HepG2 (cell line): Measurements from ENCODE around the gene RRP12. TPM values are rescaled to one million over a fixed set of nuclear protein-coding genes. Genes with fewer than 3 reads are reported as not detected.
A peak's percentile ranks its signal among the peaks of the same experiment; 100 is the strongest.

Experiments
- ARNTL ChIP-seq: sonication (generic); formaldehyde crosslinking; IDR thresholded peaks from 2 replicates; pipeline ENCODE4 v1.4.0; 2020; ENCODE audit warnings: mild to moderate bottlenecking, missing genetic modification reagents
- BHLHE40 ChIP-seq: IDR thresholded peaks from 2 replicates; pipeline ENCODE4 v1.6.1; 2011; ENCODE audit warnings: low read length, improper control_type of control experiment
- CREB1 ChIP-seq, 2 experiments: fragments of 450-650 bp in 1 of 2; IDR thresholded peaks; 2 replicates each; pipeline ENCODE4 v1.6.1; 2016 to 2017; ENCODE audit warnings: control low read depth in 1 of 2, mild to moderate bottlenecking in 1 of 2, missing compliant biosample characterization in 1 of 2, missing genetic modification characterization in 1 of 2
- FOXA1 ChIP-seq, 2 experiments: fragments of 450-650 bp in 1 of 2; sonication (generic) in 1 of 2; formaldehyde crosslinking in 1 of 2; IDR thresholded peaks; 2 replicates each; pipeline versions ENCODE4 v1.4.0 to v1.6.1; 2016 to 2020; ENCODE audit warnings: missing genetic modification reagents in 1 of 2
- FOXA3 ChIP-seq: IDR thresholded peaks from 2 replicates; pipeline ENCODE4 v1.6.1; 2016; ENCODE audit warnings: missing genetic modification reagents, missing compliant biosample characterization
- MXI1 ChIP-seq: IDR thresholded peaks from 3 replicates; pipeline ENCODE4 v1.6.1; 2012; ENCODE audit warnings: low read depth, low read length, inconsistent platforms, borderline replicate concordance
- NAIF1 ChIP-seq: sonication (generic); formaldehyde crosslinking; IDR thresholded peaks from 2 replicates; pipeline ENCODE4 v1.5.0; 2020; ENCODE audit warnings: mild to moderate bottlenecking, missing genetic modification reagents, borderline replicate concordance
- PHF20 ChIP-seq: sonication (generic); formaldehyde crosslinking; IDR thresholded peaks from 2 replicates; pipeline ENCODE4 v1.5.0; 2020; ENCODE audit warnings: mild to moderate bottlenecking, missing genetic modification reagents
- RFXANK ChIP-seq: IDR thresholded peaks from 2 replicates; pipeline ENCODE4 v1.6.1; 2016
- TAF1 ChIP-seq: sonication (generic); formaldehyde crosslinking; IDR thresholded peaks from 2 replicates; pipeline ENCODE4 v1.4.0; 2020; ENCODE audit warnings: missing genetic modification reagents
- ZBTB7A ChIP-seq: sonication (generic); formaldehyde crosslinking; IDR thresholded peaks from 2 replicates; pipeline ENCODE4 v1.8.0; 2022; ENCODE audit warnings: mild to moderate bottlenecking, missing genetic modification reagents
- ZNF441 ChIP-seq: sonication (generic); formaldehyde crosslinking; IDR thresholded peaks from 2 replicates; pipeline ENCODE4 v1.7.0; 2021; ENCODE audit warnings: missing genetic modification reagents, borderline replicate concordance
- ZSCAN25 ChIP-seq: sonication (generic); formaldehyde crosslinking; IDR thresholded peaks from 2 replicates; pipeline ENCODE4 v1.8.0; 2022; ENCODE audit warnings: mild to moderate bottlenecking, missing genetic modification reagents
- ZZZ3 ChIP-seq: sonication (generic); formaldehyde crosslinking; IDR thresholded peaks from 2 replicates; pipeline ENCODE4 v1.4.0; 2020; ENCODE audit warnings: missing genetic modification reagents, mild to moderate bottlenecking, borderline replicate concordance
- polyA plus RNA-seq, 8 experiments: library from polyadenylated mRNA; depleted of rRNA in 3 of 8; stranded (reverse) in 7 of 8; unstranded in 1 of 8; fragments of >200 nt; fragmentation: Illumina TruSeq in 4 of 8; extraction: Trizol in 4 of 8; gene quantifications; 2 replicates each; pipeline versions ENCODE4 v1.2.1 to v1.2.3, GENCODE V29; 2011 to 2016; ENCODE audit warnings: low read depth in 4 of 8, missing spikeins in 1 of 8, mixed read lengths in 1 of 8; ENCODE audit not compliant: insufficient read depth in 1 of 8
- total RNA-seq, 5 experiments: library from RNA; depleted of rRNA; stranded (reverse); fragments of >200 nt; fragmentation: Illumina TruSeq; extraction: Trizol; gene quantifications; 2 replicates each; pipeline ENCODE4 v1.2.3, GENCODE V29; 2016; ENCODE audit warnings: low read depth in 1 of 5
- TF ChIP-seq, protein P1 (sequence below): sonication (generic); formaldehyde crosslinking; IDR thresholded peaks from 2 replicates; pipeline ENCODE4 v1.4.0; 2020; ENCODE audit warnings: missing genetic modification reagents
- TF ChIP-seq, protein P2 (sequence below): sonication (generic); formaldehyde crosslinking; IDR thresholded peaks from 2 replicates; pipeline ENCODE4 v1.5.1; 2020; ENCODE audit warnings: mild to moderate bottlenecking, missing genetic modification reagents, moderate library complexity
- TF ChIP-seq, protein P3 (sequence below): sonication (generic); formaldehyde crosslinking; IDR thresholded peaks from 2 replicates; pipeline ENCODE4 v1.5.0; 2020; ENCODE audit warnings: mild to moderate bottlenecking, missing genetic modification reagents, borderline replicate concordance

Gene RRP12
- total and polyA plus RNA-seq, 2 of the 13 experiments (the other 11 are each of a cell fraction or from before 2014, with no cell fraction given): 13.2 to 39.4 TPM

DNA sequence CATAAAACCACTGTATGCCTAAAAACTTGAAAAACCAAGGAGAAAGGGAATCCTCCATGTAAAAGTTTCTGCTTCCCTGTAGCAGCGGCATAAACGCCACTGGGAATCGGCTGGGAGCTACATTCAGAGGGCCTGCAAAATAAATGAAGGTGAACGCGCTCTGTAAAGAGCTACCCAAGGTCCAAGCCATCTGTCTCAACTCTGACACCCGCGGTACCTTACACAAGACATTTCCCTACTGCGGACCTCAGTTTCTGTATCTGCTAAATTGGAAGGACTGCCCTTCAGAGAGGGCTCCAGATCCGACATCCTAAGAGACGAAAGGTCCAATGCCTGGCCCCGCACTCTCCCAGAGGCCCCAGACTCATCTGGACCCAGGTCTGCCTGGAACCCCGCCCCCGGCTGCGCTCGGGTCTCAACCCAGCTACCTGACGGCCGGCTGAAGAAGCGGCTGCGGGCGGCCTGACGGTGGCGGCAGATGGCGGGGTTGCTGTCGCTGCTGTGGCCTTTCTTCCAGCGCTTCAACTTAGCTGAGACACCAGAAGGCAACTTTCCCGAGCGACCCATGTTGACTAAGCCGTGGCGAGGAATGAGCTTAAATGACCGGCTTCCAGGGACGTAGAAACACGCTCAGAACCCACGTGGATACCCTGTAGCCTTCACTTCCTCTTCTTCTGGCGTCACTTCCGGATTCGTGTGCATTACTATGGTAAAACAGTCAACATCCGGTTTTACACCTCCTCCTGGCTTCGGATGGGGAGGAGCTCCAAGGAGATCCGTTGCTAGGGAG lies at the start of gene RRP12 (continued):
- TF ChIP-seq, protein P1, sequence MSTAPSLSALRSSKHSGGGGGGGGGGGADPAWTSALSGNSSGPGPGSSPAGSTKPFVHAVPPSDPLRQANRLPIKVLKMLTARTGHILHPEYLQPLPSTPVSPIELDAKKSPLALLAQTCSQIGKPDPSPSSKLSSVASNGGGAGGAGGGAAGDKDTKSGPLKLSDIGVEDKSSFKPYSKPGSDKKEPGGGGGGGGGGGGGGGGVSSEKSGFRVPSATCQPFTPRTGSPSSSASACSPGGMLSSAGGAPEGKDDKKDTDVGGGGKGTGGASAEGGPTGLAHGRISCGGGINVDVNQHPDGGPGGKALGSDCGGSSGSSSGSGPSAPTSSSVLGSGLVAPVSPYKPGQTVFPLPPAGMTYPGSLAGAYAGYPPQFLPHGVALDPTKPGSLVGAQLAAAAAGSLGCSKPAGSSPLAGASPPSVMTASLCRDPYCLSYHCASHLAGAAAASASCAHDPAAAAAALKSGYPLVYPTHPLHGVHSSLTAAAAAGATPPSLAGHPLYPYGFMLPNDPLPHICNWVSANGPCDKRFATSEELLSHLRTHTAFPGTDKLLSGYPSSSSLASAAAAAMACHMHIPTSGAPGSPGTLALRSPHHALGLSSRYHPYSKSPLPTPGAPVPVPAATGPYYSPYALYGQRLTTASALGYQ (CRISPR knock-in tag): no peak
- 0 out of 2 replicates have a peak, but pooled peaks have one; percentile 16 for TF ChIP-seq ZBTB7A (CRISPR knock-in tag)
- TF ChIP-seq NAIF1: no peak
- peak; percentile 75 for TF ChIP-seq FOXA3 (CRISPR knock-in tag)
- TF ChIP-seq FOXA1 (IDR thresholded peaks at IDR 0.05): no peak
- TF ChIP-seq FOXA1 (CRISPR knock-in tag; IDR thresholded peaks at IDR 0.05): peak; percentile 76
- TF ChIP-seq ZNF441 (CRISPR knock-in tag): 0 out of 2 replicates have a peak, but pooled peaks have one; percentile 43
- TF ChIP-seq, protein P2, sequence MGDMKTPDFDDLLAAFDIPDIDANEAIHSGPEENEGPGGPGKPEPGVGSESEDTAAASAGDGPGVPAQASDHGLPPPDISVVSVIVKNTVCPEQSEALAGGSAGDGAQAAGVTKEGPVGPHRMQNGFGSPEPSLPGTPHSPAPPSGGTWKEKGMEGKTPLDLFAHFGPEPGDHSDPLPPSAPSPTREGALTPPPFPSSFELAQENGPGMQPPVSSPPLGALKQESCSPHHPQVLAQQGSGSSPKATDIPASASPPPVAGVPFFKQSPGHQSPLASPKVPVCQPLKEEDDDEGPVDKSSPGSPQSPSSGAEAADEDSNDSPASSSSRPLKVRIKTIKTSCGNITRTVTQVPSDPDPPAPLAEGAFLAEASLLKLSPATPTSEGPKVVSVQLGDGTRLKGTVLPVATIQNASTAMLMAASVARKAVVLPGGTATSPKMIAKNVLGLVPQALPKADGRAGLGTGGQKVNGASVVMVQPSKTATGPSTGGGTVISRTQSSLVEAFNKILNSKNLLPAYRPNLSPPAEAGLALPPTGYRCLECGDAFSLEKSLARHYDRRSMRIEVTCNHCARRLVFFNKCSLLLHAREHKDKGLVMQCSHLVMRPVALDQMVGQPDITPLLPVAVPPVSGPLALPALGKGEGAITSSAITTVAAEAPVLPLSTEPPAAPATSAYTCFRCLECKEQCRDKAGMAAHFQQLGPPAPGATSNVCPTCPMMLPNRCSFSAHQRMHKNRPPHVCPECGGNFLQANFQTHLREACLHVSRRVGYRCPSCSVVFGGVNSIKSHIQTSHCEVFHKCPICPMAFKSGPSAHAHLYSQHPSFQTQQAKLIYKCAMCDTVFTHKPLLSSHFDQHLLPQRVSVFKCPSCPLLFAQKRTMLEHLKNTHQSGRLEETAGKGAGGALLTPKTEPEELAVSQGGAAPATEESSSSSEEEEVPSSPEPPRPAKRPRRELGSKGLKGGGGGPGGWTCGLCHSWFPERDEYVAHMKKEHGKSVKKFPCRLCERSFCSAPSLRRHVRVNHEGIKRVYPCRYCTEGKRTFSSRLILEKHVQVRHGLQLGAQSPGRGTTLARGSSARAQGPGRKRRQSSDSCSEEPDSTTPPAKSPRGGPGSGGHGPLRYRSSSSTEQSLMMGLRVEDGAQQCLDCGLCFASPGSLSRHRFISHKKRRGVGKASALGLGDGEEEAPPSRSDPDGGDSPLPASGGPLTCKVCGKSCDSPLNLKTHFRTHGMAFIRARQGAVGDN: peak; percentile 83
- TF ChIP-seq CREB1 (IDR thresholded peaks at IDR 0.05): peak; percentile 94
- peak; percentile 98 for TF ChIP-seq CREB1 (CRISPR knock-in tag; IDR thresholded peaks at IDR 0.05)
- TF ChIP-seq, protein P3, sequence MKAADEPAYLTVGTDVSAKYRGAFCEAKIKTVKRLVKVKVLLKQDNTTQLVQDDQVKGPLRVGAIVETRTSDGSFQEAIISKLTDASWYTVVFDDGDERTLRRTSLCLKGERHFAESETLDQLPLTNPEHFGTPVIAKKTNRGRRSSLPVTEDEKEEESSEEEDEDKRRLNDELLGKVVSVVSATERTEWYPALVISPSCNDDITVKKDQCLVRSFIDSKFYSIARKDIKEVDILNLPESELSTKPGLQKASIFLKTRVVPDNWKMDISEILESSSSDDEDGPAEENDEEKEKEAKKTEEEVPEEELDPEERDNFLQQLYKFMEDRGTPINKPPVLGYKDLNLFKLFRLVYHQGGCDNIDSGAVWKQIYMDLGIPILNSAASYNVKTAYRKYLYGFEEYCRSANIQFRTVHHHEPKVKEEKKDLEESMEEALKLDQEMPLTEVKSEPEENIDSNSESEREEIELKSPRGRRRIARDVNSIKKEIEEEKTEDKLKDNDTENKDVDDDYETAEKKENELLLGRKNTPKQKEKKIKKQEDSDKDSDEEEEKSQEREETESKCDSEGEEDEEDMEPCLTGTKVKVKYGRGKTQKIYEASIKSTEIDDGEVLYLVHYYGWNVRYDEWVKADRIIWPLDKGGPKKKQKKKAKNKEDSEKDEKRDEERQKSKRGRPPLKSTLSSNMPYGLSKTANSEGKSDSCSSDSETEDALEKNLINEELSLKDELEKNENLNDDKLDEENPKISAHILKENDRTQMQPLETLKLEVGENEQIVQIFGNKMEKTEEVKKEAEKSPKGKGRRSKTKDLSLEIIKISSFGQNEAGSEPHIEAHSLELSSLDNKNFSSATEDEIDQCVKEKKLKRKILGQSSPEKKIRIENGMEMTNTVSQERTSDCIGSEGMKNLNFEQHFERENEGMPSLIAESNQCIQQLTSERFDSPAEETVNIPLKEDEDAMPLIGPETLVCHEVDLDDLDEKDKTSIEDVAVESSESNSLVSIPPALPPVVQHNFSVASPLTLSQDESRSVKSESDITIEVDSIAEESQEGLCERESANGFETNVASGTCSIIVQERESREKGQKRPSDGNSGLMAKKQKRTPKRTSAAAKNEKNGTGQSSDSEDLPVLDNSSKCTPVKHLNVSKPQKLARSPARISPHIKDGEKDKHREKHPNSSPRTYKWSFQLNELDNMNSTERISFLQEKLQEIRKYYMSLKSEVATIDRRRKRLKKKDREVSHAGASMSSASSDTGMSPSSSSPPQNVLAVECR (CRISPR knock-in tag): peak; percentile 100
- TF ChIP-seq ZSCAN25 (CRISPR knock-in tag): no peak
- no peak for TF ChIP-seq BHLHE40
- peak; percentile 29; the same call in 1 of the 2 replicates for TF ChIP-seq TAF1 (CRISPR knock-in tag)
- TF ChIP-seq MXI1: peak; percentile 100
- 0 out of 2 replicates have a peak, but pooled peaks have one; percentile 39 for TF ChIP-seq ARNTL (CRISPR knock-in tag)
- no peak for TF ChIP-seq RFXANK (CRISPR knock-in tag)
- TF ChIP-seq ZZZ3 (CRISPR knock-in tag): 0 out of 2 replicates have a peak, but pooled peaks have one; percentile 12
- TF ChIP-seq PHF20 (CRISPR knock-in tag): peak; percentile 73
